ENCODE results near the gene VPS72. TPM values are rescaled to one million over a fixed set of nuclear protein-coding genes. Genes with fewer than 3 reads are reported as not detected.

The VPS72 gene
- total and polyA plus RNA-seq, 9 of the 15 experiments (the other 6 are each of a cell fraction or from before 2014, with no cell fraction given): 7.2 to 131 (median 75.7) TPM

DNA sequence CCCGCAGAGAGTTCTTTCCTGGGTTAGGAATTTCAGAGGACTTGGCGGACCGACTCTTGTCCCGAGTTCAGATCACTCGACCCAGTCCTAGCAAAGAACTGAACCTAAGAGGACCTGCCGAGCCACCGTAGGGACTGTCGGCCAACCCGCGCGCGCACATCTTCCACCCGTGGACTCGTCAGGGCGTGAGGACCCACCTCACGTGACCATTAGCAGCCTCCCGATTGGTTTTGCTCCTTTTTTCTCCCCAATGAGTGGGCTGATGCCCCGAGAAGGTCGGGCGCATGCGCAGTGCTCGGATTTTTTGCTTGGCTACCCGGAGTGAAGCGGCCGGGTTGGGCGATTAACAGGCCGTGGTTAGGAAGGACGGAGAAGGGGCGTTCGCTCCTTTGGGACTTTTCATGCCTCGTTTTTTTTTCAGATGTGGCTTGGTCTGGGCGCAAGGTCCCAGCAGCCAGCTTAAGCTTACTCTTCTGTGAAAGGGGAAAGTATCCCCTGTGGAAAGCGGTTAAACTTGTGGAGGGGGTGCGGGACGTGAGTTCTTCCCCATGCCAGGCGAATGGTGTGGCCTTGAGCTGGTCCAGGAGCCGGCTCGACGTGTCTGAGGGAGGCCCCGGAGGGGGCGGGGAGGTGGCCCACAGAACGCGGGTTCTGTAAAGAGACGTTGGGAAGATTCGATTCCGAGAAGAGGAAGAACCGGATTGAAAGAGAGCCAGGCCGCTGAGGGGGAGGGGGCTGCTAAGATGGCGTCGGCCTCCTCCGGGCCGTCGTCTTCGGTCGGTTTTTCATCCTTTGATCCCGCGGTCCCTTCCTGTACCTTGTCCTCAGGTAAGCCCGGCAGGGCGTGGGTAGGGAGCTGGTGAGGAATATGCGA, 8.5 kb upstream of the VPS72 start, which contains the start of gene PIP5K1A (continued):
- TF ChIP-seq, protein P1, sequence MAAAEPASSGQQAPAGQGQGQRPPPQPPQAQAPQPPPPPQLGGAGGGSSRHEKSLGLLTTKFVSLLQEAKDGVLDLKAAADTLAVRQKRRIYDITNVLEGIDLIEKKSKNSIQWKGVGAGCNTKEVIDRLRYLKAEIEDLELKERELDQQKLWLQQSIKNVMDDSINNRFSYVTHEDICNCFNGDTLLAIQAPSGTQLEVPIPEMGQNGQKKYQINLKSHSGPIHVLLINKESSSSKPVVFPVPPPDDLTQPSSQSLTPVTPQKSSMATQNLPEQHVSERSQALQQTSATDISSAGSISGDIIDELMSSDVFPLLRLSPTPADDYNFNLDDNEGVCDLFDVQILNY (CRISPR knock-in tag; IDR thresholded peaks at IDR 0.05): no peak
- no peak for TF ChIP-seq PHF20 (IDR thresholded peaks at IDR 0.05; ENCODE audit: partially characterized antibody)
- no peak for TF ChIP-seq SAFB2 (IDR thresholded peaks at IDR 0.05; ENCODE audit: borderline replicate concordance, low read depth, low read length, severe bottlenecking)
- no peak for TF ChIP-seq NCOA1 (IDR thresholded peaks at IDR 0.05; ENCODE audit: low read depth)
- no peak for TF ChIP-seq COPS2 (conservative IDR thresholded peaks at IDR 0.05)
- TF ChIP-seq SMARCC2 (IDR thresholded peaks at IDR 0.05; ENCODE audit: low read depth): no peak
- TF ChIP-seq ZNF124 (CRISPR knock-in tag; IDR thresholded peaks at IDR 0.05): no peak
- TF ChIP-seq XRCC5 (IDR thresholded peaks at IDR 0.05; ENCODE audit: low read depth, low read length): no peak
- no peak for TF ChIP-seq ZNF134 (CRISPR knock-in tag; conservative IDR thresholded peaks at IDR 0.05)
- TF ChIP-seq, protein P2, sequence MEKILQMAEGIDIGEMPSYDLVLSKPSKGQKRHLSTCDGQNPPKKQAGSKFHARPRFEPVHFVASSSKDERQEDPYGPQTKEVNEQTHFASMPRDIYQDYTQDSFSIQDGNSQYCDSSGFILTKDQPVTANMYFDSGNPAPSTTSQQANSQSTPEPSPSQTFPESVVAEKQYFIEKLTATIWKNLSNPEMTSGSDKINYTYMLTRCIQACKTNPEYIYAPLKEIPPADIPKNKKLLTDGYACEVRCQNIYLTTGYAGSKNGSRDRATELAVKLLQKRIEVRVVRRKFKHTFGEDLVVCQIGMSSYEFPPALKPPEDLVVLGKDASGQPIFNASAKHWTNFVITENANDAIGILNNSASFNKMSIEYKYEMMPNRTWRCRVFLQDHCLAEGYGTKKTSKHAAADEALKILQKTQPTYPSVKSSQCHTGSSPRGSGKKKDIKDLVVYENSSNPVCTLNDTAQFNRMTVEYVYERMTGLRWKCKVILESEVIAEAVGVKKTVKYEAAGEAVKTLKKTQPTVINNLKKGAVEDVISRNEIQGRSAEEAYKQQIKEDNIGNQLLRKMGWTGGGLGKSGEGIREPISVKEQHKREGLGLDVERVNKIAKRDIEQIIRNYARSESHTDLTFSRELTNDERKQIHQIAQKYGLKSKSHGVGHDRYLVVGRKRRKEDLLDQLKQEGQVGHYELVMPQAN (IDR thresholded peaks at IDR 0.05; ENCODE audit: borderline replicate concordance): no peak
- TF ChIP-seq, protein P3, sequence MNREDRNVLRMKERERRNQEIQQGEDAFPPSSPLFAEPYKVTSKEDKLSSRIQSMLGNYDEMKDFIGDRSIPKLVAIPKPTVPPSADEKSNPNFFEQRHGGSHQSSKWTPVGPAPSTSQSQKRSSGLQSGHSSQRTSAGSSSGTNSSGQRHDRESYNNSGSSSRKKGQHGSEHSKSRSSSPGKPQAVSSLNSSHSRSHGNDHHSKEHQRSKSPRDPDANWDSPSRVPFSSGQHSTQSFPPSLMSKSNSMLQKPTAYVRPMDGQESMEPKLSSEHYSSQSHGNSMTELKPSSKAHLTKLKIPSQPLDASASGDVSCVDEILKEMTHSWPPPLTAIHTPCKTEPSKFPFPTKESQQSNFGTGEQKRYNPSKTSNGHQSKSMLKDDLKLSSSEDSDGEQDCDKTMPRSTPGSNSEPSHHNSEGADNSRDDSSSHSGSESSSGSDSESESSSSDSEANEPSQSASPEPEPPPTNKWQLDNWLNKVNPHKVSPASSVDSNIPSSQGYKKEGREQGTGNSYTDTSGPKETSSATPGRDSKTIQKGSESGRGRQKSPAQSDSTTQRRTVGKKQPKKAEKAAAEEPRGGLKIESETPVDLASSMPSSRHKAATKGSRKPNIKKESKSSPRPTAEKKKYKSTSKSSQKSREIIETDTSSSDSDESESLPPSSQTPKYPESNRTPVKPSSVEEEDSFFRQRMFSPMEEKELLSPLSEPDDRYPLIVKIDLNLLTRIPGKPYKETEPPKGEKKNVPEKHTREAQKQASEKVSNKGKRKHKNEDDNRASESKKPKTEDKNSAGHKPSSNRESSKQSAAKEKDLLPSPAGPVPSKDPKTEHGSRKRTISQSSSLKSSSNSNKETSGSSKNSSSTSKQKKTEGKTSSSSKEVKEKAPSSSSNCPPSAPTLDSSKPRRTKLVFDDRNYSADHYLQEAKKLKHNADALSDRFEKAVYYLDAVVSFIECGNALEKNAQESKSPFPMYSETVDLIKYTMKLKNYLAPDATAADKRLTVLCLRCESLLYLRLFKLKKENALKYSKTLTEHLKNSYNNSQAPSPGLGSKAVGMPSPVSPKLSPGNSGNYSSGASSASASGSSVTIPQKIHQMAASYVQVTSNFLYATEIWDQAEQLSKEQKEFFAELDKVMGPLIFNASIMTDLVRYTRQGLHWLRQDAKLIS (CRISPR knock-in tag; IDR thresholded peaks at IDR 0.05): peak; percentile 76; the same call in 1 of the 2 replicates
- TF ChIP-seq FOXP1 (CRISPR knock-in tag; IDR thresholded peaks at IDR 0.05): 0 out of 2 replicates have a peak, but pooled peaks have one; percentile 38
- TF ChIP-seq XRCC3 (IDR thresholded peaks at IDR 0.05): no peak
- no peak for TF ChIP-seq ZNF311 (CRISPR knock-in tag; IDR thresholded peaks at IDR 0.05)
- TF ChIP-seq, protein P4, sequence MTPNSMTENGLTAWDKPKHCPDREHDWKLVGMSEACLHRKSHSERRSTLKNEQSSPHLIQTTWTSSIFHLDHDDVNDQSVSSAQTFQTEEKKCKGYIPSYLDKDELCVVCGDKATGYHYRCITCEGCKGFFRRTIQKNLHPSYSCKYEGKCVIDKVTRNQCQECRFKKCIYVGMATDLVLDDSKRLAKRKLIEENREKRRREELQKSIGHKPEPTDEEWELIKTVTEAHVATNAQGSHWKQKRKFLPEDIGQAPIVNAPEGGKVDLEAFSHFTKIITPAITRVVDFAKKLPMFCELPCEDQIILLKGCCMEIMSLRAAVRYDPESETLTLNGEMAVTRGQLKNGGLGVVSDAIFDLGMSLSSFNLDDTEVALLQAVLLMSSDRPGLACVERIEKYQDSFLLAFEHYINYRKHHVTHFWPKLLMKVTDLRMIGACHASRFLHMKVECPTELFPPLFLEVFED (CRISPR knock-in tag; conservative IDR thresholded peaks at IDR 0.05): no peak
- TF ChIP-seq C11orf30 (IDR thresholded peaks at IDR 0.05; ENCODE audit: low read depth): no peak
- TF ChIP-seq HLTF (IDR thresholded peaks at IDR 0.05): no peak
- TF ChIP-seq ESRRA (IDR thresholded peaks at IDR 0.05; ENCODE audit: borderline replicate concordance, low read depth): no peak; the same call in 1 of the 2 replicates
- TF ChIP-seq L3MBTL2 (IDR thresholded peaks at IDR 0.05): peak; percentile 94
- no peak for TF ChIP-seq DPF2 (IDR thresholded peaks at IDR 0.05)
- peak; percentile 86 for TF ChIP-seq MEIS2 (IDR thresholded peaks at IDR 0.05; ENCODE audit: partially characterized antibody)
- no peak for TF ChIP-seq IFI16 (CRISPR knock-in tag; IDR thresholded peaks at IDR 0.05)

Data from K562 (cell line).